CD4-positive, alpha-beta T cell treated with Interleukin-4 for 1 hour (primary cell): ENCODE data around the gene ADGRV1.
"Not testable (repeated sequence)": the region's sequence is repeated elsewhere in the genome, so short reads cannot be mapped to it uniquely, and the experiment has no call there.

Experiments used
- DNase-seq, 2 donors: peaks; one replicate each; pipeline ENCODE4 v3.0.0-alpha.2; 2020 to 2022

ADGRV1 gene

GRCh38 chr5:90650767-90651166, 92.2 kb downstream of the ADGRV1 start:
- no peak for DNase-seq

GRCh38 chr5:90654215-90654614, 95.6 kb downstream of the ADGRV1 start:
- DNase-seq = no peak

- DNase-seq = no peak
These were observed 96.8 kb downstream of the ADGRV1 start for GRCh38 chr5:90655423-90655822.

GRCh38 chr5:90657030-90657429, 98.4 kb downstream of the ADGRV1 start:
- no peak for DNase-seq

- no peak for DNase-seq
These were observed 99.2 kb downstream of the ADGRV1 start for GRCh38 chr5:90657788-90658187.

DNA sequence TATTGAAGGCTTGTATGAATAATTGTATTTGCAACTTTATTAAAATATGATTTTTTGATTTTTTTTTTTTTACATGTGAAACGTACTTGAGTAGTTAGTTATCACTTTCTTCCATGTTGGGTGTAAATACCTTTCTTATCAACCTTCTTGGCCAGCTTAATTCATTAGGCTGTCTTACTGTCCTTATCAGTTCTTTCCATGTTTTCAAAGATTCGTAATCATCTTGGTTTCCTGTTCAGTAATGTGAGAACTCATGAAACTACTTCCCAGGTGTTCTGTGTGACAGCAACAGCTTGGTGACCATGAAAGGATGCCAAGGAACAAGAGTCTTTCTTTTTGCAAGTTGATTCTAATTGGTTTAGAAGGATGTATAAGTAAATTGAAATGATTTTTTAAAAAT, 100.0 kb downstream of the ADGRV1 start:
- no peak for DNase-seq

DNA sequence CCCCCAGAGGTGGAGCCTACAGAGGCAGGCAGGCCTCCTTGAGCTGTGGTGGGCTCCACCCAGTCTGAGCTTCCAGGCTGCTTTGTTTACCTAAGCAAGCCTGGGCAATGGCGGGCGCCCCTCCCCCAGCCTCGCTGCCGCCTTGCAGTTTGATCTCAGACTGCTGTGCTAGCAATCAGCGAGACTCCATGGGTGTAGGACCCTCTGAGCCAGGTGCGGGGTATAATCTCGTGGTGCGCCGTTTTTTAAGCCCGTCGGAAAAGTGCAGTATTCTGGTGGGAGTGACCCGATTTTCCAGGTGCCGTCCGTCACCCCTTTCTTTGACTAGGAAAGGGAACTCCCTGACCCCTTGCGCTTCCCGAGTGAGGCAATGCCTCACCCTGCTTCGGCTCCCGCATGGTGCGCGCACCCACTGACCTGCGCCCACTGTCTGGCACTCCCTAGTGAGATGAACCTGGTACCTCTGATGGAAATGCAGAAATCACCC, 109.5 kb downstream of the ADGRV1 start:
- not testable (repeated sequence) for DNase-seq

- DNase-seq = no peak
These were observed 116.6 kb downstream of the ADGRV1 start for GRCh38 chr5:90675222-90675621.

DNA sequence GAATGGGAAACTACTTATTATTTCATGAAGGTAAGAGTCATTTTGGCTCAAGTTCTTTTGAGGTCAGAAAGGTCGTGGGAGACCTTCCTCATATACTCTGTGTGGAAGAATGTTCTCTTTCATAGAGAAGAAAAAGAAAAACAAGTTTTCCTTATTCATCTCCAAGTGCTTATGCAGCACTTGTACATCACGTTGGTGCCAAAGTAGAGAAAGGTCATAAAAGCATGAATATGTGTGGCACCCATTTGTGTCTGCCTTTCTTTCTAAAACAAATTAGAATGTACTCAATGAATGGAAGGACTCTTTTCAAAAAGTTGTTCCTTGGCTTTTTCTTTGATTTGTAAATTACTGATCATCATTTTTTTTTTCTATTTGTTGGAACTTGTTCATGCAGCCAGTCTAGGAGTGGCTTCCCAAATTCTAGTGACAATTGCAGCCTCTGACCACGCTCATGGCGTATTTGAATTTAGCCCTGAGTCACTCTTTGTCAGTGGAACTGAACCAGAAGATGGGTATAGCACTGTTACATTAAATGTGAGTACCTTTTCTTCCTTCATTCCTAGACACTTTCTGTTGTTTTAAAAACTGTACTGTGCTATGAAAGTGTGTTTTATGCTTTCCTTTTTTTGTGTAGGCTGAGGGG, 122.4 kb downstream of the ADGRV1 start:
- DNase-seq = no peak

GRCh38 chr5:90682278-90682677, 123.7 kb downstream of the ADGRV1 start:
- DNase-seq = no peak

GRCh38 chr5:90685425-90686022, 126.9 kb downstream of the ADGRV1 start:
- DNase-seq = no peak

GRCh38 chr5:90686363-90686762, 127.8 kb downstream of the ADGRV1 start:
- not testable (repeated sequence) for DNase-seq

DNA sequence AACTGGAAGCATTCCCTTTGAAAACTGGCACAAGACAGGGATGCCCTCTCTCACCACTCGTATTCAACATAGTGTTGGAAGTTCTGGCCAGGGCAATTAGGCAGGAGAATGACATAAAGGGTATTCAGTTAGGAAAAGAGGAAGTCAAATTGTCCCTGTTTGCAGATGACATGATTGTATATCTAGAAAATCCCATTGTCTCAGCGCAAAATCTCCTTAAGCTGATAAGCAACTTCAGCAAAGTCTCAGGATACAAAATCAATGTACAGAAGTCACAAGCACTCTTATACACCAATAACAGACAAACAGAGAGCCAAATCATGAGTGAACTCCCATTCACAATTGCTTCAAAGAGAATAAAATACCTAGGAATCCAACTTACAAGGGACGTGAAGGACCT, 128.9 kb downstream of the ADGRV1 start:
- not testable (repeated sequence) for DNase-seq

GRCh38 chr5:90689064-90689463, 130.5 kb downstream of the ADGRV1 start:
- DNase-seq = no peak

- DNase-seq = peak in 1 of 2 donors; percentile 23
These were observed 131.7 kb downstream of the ADGRV1 start for GRCh38 chr5:90690307-90690706.

DNA sequence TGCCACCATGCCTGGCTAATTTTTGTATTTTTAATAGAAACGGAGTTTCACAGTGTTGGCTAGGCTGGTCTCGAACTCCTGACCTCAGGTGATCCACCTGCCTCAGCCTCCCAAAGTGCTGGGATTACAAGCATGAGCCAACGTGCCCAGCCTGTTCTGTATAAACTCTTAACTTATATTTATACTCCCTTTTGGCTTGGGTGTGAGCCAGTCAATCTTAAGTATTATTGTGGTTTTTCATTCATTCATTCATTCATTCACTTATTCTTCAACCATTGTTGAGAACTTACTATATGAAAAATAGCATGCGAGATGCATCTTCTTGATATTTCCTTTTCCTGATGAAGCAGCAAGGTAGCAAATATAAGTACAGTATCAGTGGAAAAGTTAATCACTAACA, 132.9 kb downstream of the ADGRV1 start:
- DNase-seq = no peak

- DNase-seq = no peak
These were observed 137.6 kb downstream of the ADGRV1 start for GRCh38 chr5:90696153-90696552.

- DNase-seq = no peak
These were observed 141.7 kb downstream of the ADGRV1 start for GRCh38 chr5:90700299-90700698.

DNA sequence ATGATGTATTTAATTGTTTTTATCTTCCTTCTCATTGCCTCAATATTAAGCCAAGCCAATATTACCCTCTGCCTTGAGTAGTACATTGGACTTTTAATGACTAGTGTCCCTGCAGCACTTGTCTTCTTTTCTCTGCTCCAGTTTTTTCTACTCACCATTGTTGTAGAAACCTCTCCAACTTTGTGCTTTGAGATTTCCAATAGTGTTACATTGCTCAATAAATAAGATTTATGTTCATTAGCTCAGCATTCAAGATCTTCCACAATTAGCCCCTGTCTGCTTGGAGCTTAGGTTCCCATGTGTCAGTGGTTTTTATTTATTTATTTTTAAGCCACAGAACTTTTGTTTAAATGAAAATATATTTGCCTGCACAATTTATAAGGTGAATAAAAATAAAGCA, 145.3 kb downstream of the ADGRV1 start:
- DNase-seq = no peak

GRCh38 chr5:90707698-90708097, 149.1 kb downstream of the ADGRV1 start:
- no peak for DNase-seq

GRCh38 chr5:90709323-90710155, 150.9 kb downstream of the ADGRV1 start:
- DNase-seq = peak in 1 of 2 donors; percentile 2

DNA sequence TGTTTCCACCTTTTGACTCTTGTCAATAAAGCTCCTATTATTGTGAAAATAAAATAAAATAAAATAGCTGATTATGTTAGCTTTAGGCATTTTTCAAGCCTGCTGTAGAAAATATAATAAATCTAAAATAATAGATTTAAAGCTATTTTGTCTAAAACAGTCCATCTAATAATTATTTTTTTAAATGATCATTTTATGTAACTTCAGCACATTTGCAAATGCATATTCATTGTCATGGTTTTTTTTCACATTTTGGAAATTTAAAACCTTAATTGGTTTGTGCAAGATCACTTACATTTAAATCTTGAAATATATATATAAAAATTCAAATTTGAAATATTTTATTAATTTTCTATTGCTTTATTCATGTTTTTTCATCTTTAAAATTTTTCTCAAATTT, 159.8 kb downstream of the ADGRV1 start:
- no peak for DNase-seq

GRCh38 chr5:90739567-90739966, 181.0 kb downstream of the ADGRV1 start:
- no peak for DNase-seq

DNA sequence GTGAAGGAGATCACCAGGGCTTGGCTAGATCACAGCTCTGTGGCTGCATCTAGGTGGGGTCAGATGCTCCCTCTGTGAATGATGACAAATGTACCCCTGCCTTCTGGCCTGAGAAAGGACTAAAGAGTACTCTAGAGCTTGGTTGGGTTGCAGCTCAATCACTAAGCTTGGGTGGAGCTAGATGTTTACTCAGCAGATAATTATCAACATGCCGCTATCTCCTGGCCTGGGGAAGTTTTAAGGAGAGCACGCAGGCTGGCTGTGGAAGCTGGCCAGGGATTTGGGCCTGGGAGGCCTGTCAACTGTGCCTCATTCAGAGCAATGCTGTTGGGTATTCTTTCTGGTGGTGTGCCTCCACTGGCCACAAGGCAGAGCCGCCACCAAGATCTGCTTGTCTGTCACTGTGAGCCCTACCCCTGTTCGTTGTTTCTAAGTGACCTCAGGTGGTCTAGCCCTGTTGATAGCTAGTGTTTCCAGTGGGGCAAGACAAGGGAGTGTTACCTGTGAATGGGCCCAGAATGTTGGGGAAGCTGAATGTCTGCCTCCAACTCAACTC, 181.7 kb downstream of the ADGRV1 start:
- no peak for DNase-seq
